ENCODE measurements around the gene CCDC82.
A peak's percentile ranks its signal among the peaks of the same experiment; 100 is the strongest.

CCDC82 gene

GRCh38 chr11:96331699-96332116 is 58.0 kb downstream of the CCDC82 start:
- DNase-seq (ENCODE audit: low read depth, low spot score), result no peak
- no peak overlapping the region for H3K27ac ChIP-seq

GRCh38 chr11:96330511-96330859 is 59.2 kb downstream of the CCDC82 start:
- no peak for DNase-seq (ENCODE audit: low read depth, low spot score)
- H3K27ac ChIP-seq, result no peak overlapping the region

GRCh38 chr11:96329855-96330510 is 59.7 kb downstream of the CCDC82 start:
- no peak for DNase-seq (ENCODE audit: low read depth, low spot score)
- H3K27ac ChIP-seq, result no peak overlapping the region

- no peak for DNase-seq (ENCODE audit: low read depth, low spot score)
- H3K27ac ChIP-seq, result peak overlapping the region; percentile 55
Observed at GRCh38 chr11:96329419-96329818, 60.3 kb downstream of the CCDC82 start.

- peak overlapping the region; percentile 55 for H3K27ac ChIP-seq
Observed at GRCh38 chr11:96328395-96329010, 61.2 kb downstream of the CCDC82 start.

GRCh38 chr11:96326959-96327358 is 62.8 kb downstream of the CCDC82 start:
- DNase-seq (ENCODE audit: low read depth, low spot score), result no peak
- H3K27ac ChIP-seq, result no peak overlapping the region

More at GRCh38 chr11:96328395-96329010, 61.2 kb downstream of the CCDC82 start:
- no peak for DNase-seq (ENCODE audit: low read depth, low spot score)

GRCh38 chr11:96324912-96325311 is 64.8 kb downstream of the CCDC82 start:
- DNase-seq (ENCODE audit: low read depth, low spot score), result no peak
- H3K27ac ChIP-seq, result peak overlapping the region; percentile 81

- no peak overlapping the region for H3K27ac ChIP-seq
- DNase-seq (ENCODE audit: low read depth, low spot score), result no peak
Observed at GRCh38 chr11:96323642-96323985, 66.1 kb downstream of the CCDC82 start.

- H3K27ac ChIP-seq, result no peak overlapping the region
Observed at GRCh38 chr11:96322775-96323641, 66.7 kb downstream of the CCDC82 start.

GRCh38 chr11:96321091-96321490 is 68.6 kb downstream of the CCDC82 start:
- DNase-seq (ENCODE audit: low read depth, low spot score), result no peak
- H3K27ac ChIP-seq, result no peak overlapping the region

More at GRCh38 chr11:96322775-96323641, 66.7 kb downstream of the CCDC82 start:
- no peak for DNase-seq (ENCODE audit: low read depth, low spot score)

- DNase-seq (ENCODE audit: low read depth, low spot score), result no peak
Observed at GRCh38 chr11:96319898-96320656, 69.6 kb downstream of the CCDC82 start.

GRCh38 chr11:96318850-96319249 is 70.9 kb downstream of the CCDC82 start:
- no peak overlapping the region for H3K27ac ChIP-seq
- DNase-seq (ENCODE audit: low read depth, low spot score), result no peak

More at GRCh38 chr11:96319898-96320656, 69.6 kb downstream of the CCDC82 start:
- no peak overlapping the region for H3K27ac ChIP-seq

- no peak for DNase-seq (ENCODE audit: low read depth, low spot score)
- H3K27ac ChIP-seq, result peak overlapping the region; percentile 93
Observed at GRCh38 chr11:96318399-96318798, 71.3 kb downstream of the CCDC82 start.

- no peak for DNase-seq (ENCODE audit: low read depth, low spot score)
- peak overlapping the region; percentile 93 for H3K27ac ChIP-seq
Observed at GRCh38 chr11:96317985-96318384, 71.7 kb downstream of the CCDC82 start.

- H3K27ac ChIP-seq, result peak overlapping the region; percentile 93
- no peak for DNase-seq (ENCODE audit: low read depth, low spot score)
Observed at GRCh38 chr11:96317571-96317970, 72.1 kb downstream of the CCDC82 start.

GRCh38 chr11:96316869-96317268 is 72.8 kb downstream of the CCDC82 start:
- peak overlapping the region; percentile 93 for H3K27ac ChIP-seq
- no peak for DNase-seq (ENCODE audit: low read depth, low spot score)

GRCh38 chr11:96315476-96315875 is 74.2 kb downstream of the CCDC82 start:
- H3K27ac ChIP-seq, result peak overlapping the region; percentile 93
- no peak for DNase-seq (ENCODE audit: low read depth, low spot score)

- peak overlapping the region; percentile 93 for H3K27ac ChIP-seq
- peak; percentile 50 for DNase-seq (ENCODE audit: low read depth, low spot score)
Observed at GRCh38 chr11:96314326-96315020, 75.2 kb downstream of the CCDC82 start.

- DNase-seq (ENCODE audit: low read depth, low spot score), result no peak
- peak overlapping the region; percentile 93 for H3K27ac ChIP-seq
Observed at GRCh38 chr11:96313163-96313562, 76.5 kb downstream of the CCDC82 start.

- peak overlapping the region; percentile 93 for H3K27ac ChIP-seq
Observed at GRCh38 chr11:96311120-96311568, 78.6 kb downstream of the CCDC82 start.

More at GRCh38 chr11:96311120-96311568, 78.6 kb downstream of the CCDC82 start:
- DNase-seq (ENCODE audit: low read depth, low spot score), result no peak
